ENCODE measurements around the gene MPP1.

The MPP1 gene

DNA sequence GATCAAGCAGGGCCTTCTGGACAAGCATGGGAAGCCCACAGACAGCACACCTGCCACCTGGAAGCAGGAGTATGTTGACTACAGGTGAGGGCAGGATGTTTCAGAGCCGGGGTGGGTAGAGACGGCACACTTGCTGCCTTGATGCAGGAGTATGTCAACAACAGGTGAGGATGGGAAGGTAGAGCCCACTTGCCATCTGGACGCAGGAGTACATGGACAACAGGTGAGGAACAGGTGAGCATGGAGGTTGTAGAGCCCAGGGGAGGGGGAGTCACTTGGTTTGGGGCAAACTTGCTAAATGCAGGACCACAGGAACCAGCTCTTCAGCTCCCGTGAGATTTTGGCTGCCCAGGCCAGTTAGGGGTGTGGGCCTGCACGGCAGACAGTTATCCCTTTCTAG, 30.7 kb downstream of the MPP1 start:
- no peak for DNase-seq

- peak; percentile 96 for DNase-seq
Observed at GRCh38 chrX:154762537-154763296, 42.6 kb downstream of the MPP1 start, which contains the start of gene DKC1. Gene DKC1, plus strand, starts transcription at chrX:154762864. Its CDS starts 102 bp downstream, at chrX:154762966.

GRCh38 chrX:154761977-154762536, 43.2 kb downstream of the MPP1 start:
- no peak for DNase-seq

DNA sequence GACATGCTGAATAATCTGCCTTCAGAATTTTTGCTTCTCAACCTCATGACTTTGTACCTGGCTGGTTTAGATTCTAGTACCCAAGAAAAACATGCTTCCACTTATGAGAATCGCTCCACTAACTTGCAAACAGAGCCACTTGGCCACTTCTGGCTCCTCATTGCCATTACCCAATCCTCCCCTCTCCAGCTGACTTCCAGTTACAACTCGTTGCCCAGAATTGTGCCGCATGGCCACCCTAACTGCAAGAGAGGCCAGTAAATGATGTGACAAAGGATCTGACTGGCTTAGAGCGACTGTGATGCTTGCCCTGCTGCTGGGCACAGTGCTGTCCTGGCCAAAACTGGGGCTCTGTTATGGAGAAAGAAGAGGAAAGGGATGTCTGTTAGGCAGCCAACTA, 46.6 kb downstream of the MPP1 start:
- no peak for DNase-seq

GRCh38 chrX:154751669-154752271, 53.5 kb downstream of the MPP1 start:
- no peak for DNase-seq

GRCh38 chrX:154751203-154751668, 54.0 kb downstream of the MPP1 start:
- DNase-seq, result no peak

DNA sequence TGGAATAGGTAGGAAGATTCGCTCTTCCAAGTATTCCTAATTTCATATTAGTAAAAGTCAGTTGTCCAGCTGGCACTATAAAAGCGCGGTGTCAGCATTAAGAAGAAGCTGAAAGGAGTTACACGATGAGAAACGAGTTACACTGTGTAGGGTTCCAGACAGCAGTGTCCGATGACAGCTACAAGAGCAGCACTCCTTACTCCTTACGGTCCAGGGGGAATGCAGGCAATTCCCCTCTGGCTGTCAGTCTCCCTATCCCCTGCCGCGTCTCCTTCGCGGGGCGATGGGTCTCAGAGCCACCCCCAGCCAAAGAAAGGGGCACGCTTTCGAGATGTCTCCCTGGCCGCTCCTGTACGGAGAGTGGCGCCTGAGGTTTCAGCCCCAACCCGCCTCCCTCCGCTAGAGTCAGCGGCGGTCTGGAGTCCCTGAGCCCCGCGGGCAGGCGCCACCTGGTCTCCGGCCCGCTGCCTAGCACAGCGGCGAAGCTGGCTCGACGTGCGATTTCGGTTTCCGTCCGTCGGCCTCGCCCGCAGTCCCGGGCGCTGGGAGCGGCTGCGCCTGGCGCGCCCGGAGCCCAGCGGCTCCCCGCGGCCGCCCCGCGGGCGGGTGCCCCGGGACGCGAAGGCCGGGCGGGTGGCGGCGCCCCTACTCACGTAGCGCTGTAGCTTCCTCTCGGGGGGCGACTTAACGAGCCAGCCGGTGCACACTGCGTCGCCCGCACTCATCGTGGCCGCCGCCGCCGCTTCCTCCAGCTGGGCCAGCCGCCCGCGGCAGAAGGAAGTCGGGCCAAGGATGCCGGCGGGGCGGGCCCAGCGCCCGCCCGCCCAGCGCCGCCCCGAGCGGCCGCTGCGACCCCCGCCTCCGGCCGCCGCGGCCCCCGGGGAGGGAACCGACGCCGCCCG, 54.7 kb downstream of the MPP1 start, which contains the start of gene GAB3:
Gene GAB3, minus strand, starts transcription at position 777 of the 902 bp plus-strand sequence. Its CDS starts 52 bp downstream, at position 725.
- DNase-seq, result no peak

DNA sequence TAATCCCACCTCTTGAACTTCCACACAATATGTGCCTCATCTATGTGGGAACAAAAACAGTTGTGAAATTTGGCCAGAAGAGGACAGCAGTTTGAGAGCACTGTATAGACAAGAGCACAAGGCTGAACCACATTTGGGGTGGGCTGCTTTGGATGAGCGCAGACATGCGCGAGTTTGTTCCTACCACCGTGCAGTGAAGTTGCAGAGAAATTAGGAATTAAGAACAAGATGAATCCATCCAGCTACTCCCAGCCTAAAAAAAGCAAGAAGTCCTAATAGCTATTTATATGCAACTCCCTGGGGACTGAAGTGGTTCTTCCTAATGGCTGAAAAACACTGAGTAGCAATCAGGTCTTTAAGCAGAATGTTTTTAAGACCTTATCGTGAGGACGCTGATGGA, 55.4 kb downstream of the MPP1 start:
- no peak for DNase-seq

DNA sequence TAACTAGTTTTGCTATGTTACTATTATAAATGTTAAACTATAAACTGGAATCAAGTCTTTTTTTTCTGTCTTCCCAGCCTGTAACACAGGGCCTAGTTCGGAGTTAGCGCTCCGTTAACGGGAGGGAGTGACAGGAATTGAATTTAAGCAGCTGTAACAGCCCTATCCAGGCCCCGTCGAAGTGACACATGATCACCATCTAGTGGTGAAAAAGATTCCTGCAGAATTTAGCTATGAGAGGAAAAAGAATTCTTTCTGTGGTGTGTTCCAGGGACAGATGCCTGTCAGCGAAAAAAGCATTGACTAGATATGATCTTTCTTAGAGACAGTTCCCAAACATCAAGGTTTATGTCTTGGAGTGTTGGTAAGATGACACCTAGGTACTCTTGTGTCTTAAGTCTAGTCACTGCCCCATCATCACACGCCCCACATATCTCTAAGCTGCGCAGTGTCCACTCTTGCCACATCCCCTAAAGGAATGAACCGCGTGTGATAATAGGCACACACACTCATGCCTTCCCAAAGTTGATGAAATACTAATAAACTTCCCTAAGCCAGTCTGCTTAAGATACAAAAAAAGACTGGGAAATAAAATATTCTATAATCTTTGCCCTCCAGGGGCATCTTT, 56.5 kb downstream of the MPP1 start:
- peak; percentile 39 for DNase-seq

DNA sequence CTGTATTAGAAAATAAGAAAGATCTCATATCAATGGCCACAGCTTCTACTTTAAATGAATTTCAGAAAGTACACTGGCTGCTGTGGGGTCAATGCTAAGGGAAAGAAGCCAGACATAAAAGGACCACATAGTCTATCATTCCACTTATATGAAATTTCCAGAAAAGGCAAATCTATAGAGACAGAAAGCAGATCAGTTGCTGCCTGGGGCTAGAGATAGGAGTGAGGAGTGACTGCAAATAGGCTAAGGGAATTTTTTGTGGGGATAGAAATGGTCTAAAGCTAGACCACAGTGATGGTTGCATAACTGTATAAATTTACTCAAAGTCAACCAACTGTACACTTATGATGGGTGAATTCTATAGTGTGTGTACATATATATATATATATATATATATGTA, 62.7 kb downstream of the MPP1 start:
- DNase-seq, result no peak

- DNase-seq, result no peak
Observed at GRCh38 chrX:154739952-154740465, 65.3 kb downstream of the MPP1 start.

DNA sequence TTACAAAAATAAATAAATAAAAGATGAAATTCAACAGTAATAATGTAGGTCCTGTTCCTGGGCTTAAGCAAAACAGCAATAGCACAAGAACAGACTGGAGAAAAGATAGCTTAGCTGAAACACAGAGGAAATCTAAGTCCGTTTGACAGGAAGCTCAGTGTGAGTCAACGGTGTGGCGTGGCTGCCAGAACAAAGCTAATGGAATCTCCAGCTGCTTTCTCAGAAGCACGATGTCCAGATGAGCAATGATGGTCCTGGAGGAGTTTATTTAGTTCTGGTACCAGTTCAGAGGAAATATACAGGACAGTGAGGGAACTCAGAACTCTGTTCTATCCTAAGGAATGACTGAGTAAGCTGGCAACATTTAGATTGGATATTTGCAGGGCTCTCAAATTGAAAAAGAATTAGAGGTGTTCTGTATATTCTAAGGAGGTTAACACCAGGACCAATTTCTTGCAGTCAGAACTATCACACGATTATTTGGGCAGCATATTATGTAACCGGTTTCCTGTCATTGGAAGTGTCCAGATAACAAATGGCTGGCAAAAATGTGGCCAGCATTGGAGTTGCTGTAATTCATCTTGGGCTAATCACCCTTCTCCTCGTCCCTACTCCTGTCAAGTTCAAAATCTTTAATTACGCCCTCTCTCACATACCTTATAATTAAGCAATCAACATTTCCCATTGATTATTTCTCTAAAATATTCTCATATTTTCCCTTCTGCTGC, 67.1 kb downstream of the MPP1 start:
- no peak for DNase-seq

GRCh38 chrX:154737136-154737535, 68.1 kb downstream of the MPP1 start:
- no peak for DNase-seq

DNA sequence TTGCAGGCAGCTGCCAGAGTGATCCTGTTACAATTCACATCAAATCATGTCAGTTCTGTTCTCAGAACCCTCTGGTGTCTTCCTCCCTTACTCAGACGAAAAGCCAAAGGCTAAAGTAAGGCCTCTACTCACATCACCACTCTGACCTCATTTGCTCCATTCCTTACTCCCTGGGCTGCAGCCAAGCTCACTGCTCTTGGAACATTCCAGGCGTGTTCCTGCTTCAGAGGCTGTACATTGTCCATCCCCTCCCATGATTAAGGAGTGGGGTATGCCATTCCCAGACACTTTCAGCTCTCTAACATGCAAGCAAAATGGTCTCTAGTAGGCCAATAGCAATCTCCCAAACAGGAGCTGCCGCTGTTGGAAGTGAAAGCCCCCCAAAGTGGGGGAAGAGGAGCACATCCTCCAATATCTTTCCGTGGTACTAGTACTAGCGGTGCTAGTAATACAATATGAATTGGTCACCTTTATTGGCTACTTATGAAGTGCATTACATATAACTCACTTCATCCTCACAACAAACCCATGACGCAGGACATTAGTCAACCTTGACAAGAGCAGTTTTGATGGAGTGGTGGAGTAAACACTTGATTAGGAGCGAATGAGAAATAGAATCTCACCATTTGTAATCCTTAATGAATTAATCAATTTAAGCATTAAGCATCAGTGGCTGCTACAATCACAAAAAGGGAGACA, 69.4 kb downstream of the MPP1 start:
- DNase-seq, result no peak

GRCh38 chrX:154734061-154734781, 71.1 kb downstream of the MPP1 start:
- no peak for DNase-seq

- DNase-seq, result no peak
Observed at GRCh38 chrX:154733066-154733425, 72.2 kb downstream of the MPP1 start.

- DNase-seq, result no peak
Observed at GRCh38 chrX:154732421-154733065, 72.7 kb downstream of the MPP1 start.

DNA sequence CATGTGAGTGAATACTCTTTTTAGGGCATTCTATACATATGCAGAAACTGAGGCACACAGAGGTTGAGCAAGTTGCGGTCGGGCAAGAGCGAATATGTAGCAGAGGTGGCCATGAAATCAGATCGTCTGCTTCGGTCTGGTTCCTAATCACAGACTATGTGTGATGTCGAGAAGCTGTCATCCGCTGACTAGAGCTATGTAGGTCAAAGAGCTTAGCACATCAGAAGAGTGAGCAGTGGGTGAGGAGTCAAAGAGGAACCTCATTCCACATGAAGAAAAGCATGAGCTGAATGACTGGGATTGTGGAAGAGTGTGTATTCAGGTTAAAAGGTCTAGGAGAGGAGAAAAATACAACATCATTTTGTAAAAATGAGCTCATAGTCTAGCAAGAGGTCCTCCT, 73.4 kb downstream of the MPP1 start:
- DNase-seq, result no peak

DNA sequence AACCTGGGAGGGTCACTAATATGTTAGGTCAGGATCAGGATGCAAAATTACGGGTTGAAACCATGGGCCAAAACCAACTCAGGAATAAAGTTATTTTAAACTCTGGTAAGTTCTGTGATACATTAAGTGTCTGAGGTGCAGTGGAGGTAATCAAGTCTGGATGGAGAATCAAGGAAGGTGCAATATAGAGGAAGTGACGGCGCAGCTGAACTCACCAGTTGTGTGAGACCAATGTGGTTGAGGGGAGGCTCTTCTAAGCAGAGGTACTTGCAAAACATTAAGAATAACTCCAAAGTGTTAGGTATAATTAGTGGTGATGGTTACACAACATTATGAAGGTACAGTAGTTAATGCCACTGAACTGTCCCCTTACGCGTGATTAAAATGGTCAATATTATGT, 74.1 kb downstream of the MPP1 start:
- no peak for DNase-seq
